SU-DHL-6 (cell line): ENCODE results near the gene RRP1B.

Experiments used
- CTCF ChIP-seq: fragments of 200-600 bp; sonication (generic); IDR thresholded peaks from one replicate; pipeline ENCODE4 v1.5.1; 2017; ENCODE audit warnings: antibody characterized with exemption, mild to moderate bottlenecking, low read length, moderate library complexity; ENCODE audit not compliant: insufficient read depth, poor library complexity, severe bottlenecking
- EZH2phosphoT487 ChIP-seq: fragments of 200-600 bp; sonication (generic), shearing (Covaris generic); conservative IDR thresholded peaks from 2 replicates; pipeline ENCODE4 v1.6.1; 2018; ENCODE audit warnings: mild to moderate bottlenecking, antibody characterized with exemption, low read length, moderate library complexity, mixed read lengths

- TF ChIP-seq CTCF (no peak), EZH2phosphoT487 (no peak)
Observed at GRCh38 chr21:43728154-43728466, 68.8 kb downstream of the RRP1B start.
